AG09309 (cell line): ENCODE results near the gene SDSL.

Source experiments
- DNase-seq: peaks from one replicate; pipeline ENCODE4 v3.0.0-alpha.2; 2010; ENCODE audit warnings: low read depth
- H3K4me3 ChIP-seq: 2 replicates; pipeline ENCODE4 v1.5.1; 2011; ENCODE audit warnings: mild to moderate bottlenecking, low read depth, low read length, moderate library complexity; ENCODE audit not compliant: control insufficient read depth
- CTCF ChIP-seq: IDR thresholded peaks from 2 replicates; pipeline ENCODE4 v1.5.1; 2011; ENCODE audit warnings: mild to moderate bottlenecking, low read depth, low read length, inconsistent platforms; ENCODE audit not compliant: insufficient read depth, control insufficient read depth; ENCODE audit errors: missing control alignments

Gene SDSL

GRCh38 chr12:113462998-113463745 is 41.0 kb downstream of the SDSL start:
- DNase-seq: no peak
- no peak overlapping the region for H3K4me3 ChIP-seq
- TF ChIP-seq CTCF: no peak

GRCh38 chr12:113463746-113464451 is 41.7 kb downstream of the SDSL start:
- no peak for TF ChIP-seq CTCF
- no peak overlapping the region; the same call in 1 of the 2 replicates for H3K4me3 ChIP-seq
- no peak for DNase-seq

- TF ChIP-seq CTCF: no peak
- no peak overlapping the region for H3K4me3 ChIP-seq
- DNase-seq: no peak
Measured at GRCh38 chr12:113464452-113464775, 42.2 kb downstream of the SDSL start.

GRCh38 chr12:113464852-113465719 is 42.9 kb downstream of the SDSL start:
- TF ChIP-seq CTCF: no peak
- no peak overlapping the region for H3K4me3 ChIP-seq
- DNase-seq: no peak

GRCh38 chr12:113465808-113466453 is 43.8 kb downstream of the SDSL start:
- no peak for TF ChIP-seq CTCF
- DNase-seq: no peak
- no peak overlapping the region for H3K4me3 ChIP-seq

GRCh38 chr12:113466454-113467141 is 44.4 kb downstream of the SDSL start:
- DNase-seq: no peak
- TF ChIP-seq CTCF: no peak
- H3K4me3 ChIP-seq: no peak overlapping the region
